NCI-H2107 treated with DMSO at 0.1 percent for 48 hours (cell line): ENCODE results near the gene HSD17B8.

ENCODE experiments used
- DNase-seq: peaks from one replicate; lab custom pipeline; 2025; ENCODE audit not compliant: unreplicated experiment; lab: John Stamatoyannopoulos, UW

The HSD17B8 gene

GRCh38 chr6:33191383-33192104, 12.9 kb upstream of the HSD17B8 start:
- DNase-seq = no peak

GRCh38 chr6:33192105-33192646, 12.3 kb upstream of the HSD17B8 start, which contains the start of gene COL11A2:
Gene COL11A2 (minus strand): TSS chr6:33192467. CDS start chr6:33192240, 227 bp downstream.
- DNase-seq = no peak

- DNase-seq = no peak
Observed at GRCh38 chr6:33192671-33193602, 11.5 kb upstream of the HSD17B8 start.

- DNase-seq = no peak
Observed at GRCh38 chr6:33193619-33194018, 10.8 kb upstream of the HSD17B8 start.

GRCh38 chr6:33194431-33194979, 9.9 kb upstream of the HSD17B8 start:
- no peak for DNase-seq

GRCh38 chr6:33195304-33196165, 8.9 kb upstream of the HSD17B8 start:
- no peak for DNase-seq

- peak; percentile 6 for DNase-seq
Observed at GRCh38 chr6:33197431-33198048, 6.9 kb upstream of the HSD17B8 start.

GRCh38 chr6:33198159-33198852, 6.1 kb upstream of the HSD17B8 start:
- DNase-seq = no peak

- DNase-seq = no peak
Observed at GRCh38 chr6:33198853-33199436, 5.5 kb upstream of the HSD17B8 start.

GRCh38 chr6:33199687-33200218, 4.7 kb upstream of the HSD17B8 start:
- no peak for DNase-seq

- DNase-seq = peak; percentile 81
Observed at GRCh38 chr6:33200219-33201146, 4.0 kb upstream of the HSD17B8 start, which contains the start of the genes RXRB and SLC39A7. Gene RXRB (minus strand): TSS chr6:33200665. CDS start chr6:33200476, 189 bp downstream. Gene SLC39A7 (plus strand): TSS chr6:33200867. CDS start chr6:33201246, 379 bp downstream.

GRCh38 chr6:33201147-33201545, 3.3 kb upstream of the HSD17B8 start:
- no peak for DNase-seq

- no peak for DNase-seq
Observed at GRCh38 chr6:33201935-33202334, 2.5 kb upstream of the HSD17B8 start.

- DNase-seq = no peak
Observed at GRCh38 chr6:33202799-33203198, 1.7 kb upstream of the HSD17B8 start.

- DNase-seq = no peak
Observed at GRCh38 chr6:33203443-33204164, 851 bp upstream of the HSD17B8 start.

- DNase-seq = no peak
Observed at GRCh38 chr6:33204165-33204414, 365 bp upstream of the HSD17B8 start.
